Stimulated activated CD4-positive, alpha-beta T cell treated with anti-CD3 and anti-CD28 coated beads, TNF-alpha, amount 100 ng/mL, for 48 hours (primary cell): Measurements from ENCODE around the gene RNF157.
"Not testable (repeated sequence)": the region's sequence is repeated elsewhere in the genome, so short reads cannot be mapped to it uniquely, and the experiment has no call there.

ENCODE experiments used
- DNase-seq, 3 donors: peaks; one replicate each; pipeline ENCODE4 v3.0.0-alpha.2; 2020; ENCODE audit warnings: low read depth in 3 of 3

Gene RNF157

GRCh38 chr17:76234354-76234679, 6.0 kb downstream of the RNF157 start:
- DNase-seq: no peak

- no peak for DNase-seq
These were observed 6.5 kb downstream of the RNF157 start for GRCh38 chr17:76233588-76234353.

GRCh38 chr17:76232342-76232741, 8.0 kb downstream of the RNF157 start:
- no peak for DNase-seq

- DNase-seq: not testable (repeated sequence)
These were observed 13.5 kb downstream of the RNF157 start for GRCh38 chr17:76226749-76227148.

GRCh38 chr17:76225373-76226086, 14.8 kb downstream of the RNF157 start:
- not testable (repeated sequence) for DNase-seq

- DNase-seq: no peak
These were observed 16.5 kb downstream of the RNF157 start for GRCh38 chr17:76223802-76224201.

- DNase-seq: no peak
These were observed 20.5 kb downstream of the RNF157 start for GRCh38 chr17:76219670-76220383.

GRCh38 chr17:76217081-76217480, 23.2 kb downstream of the RNF157 start:
- DNase-seq: no peak

GRCh38 chr17:76213491-76213890, 26.8 kb downstream of the RNF157 start:
- DNase-seq: no peak

GRCh38 chr17:76208120-76208519, 32.2 kb downstream of the RNF157 start:
- no peak for DNase-seq

- no peak for DNase-seq
These were observed 32.8 kb downstream of the RNF157 start for GRCh38 chr17:76207275-76208059.

- not testable (repeated sequence) for DNase-seq
These were observed 34.6 kb downstream of the RNF157 start for GRCh38 chr17:76205542-76206144.

- DNase-seq: no peak
These were observed 36.0 kb downstream of the RNF157 start for GRCh38 chr17:76204277-76204676.

GRCh38 chr17:76200354-76200753, 39.9 kb downstream of the RNF157 start:
- DNase-seq: no peak

GRCh38 chr17:76199469-76199868, 40.8 kb downstream of the RNF157 start:
- peak in 2 of 3 donors; percentile 48 to 59 for DNase-seq

GRCh38 chr17:76198702-76199101, 41.6 kb downstream of the RNF157 start:
- DNase-seq: no peak

- no peak for DNase-seq
These were observed 42.4 kb downstream of the RNF157 start for GRCh38 chr17:76197911-76198310.

GRCh38 chr17:76196675-76197074, 43.6 kb downstream of the RNF157 start:
- DNase-seq: no peak

- DNase-seq: no peak
These were observed 44.8 kb downstream of the RNF157 start for GRCh38 chr17:76195281-76196096.

GRCh38 chr17:76193591-76193990, 46.7 kb downstream of the RNF157 start:
- no peak for DNase-seq

GRCh38 chr17:76191896-76192295, 48.4 kb downstream of the RNF157 start:
- DNase-seq: no peak
